Lower lobe of right lung (tissue), 2 donors: ENCODE measurements around the gene UBAP2L. TPM values are rescaled to one million over a fixed set of nuclear protein-coding genes. Genes with fewer than 3 reads are reported as not detected.

Experiments
- ATAC-seq, 2 donors: fragments of 200-7000 bp; cut with Tn5 transposase; one replicate each; pipeline ENCODE4 v1.9.1; 2020 to 2022; ENCODE audit warnings: mild to moderate bottlenecking in 2 of 2, moderate library complexity in 2 of 2
- DNase-seq: peaks from one replicate; pipeline ENCODE4 v3.0.0-alpha.2; 2020
- H3K27ac ChIP-seq: fragments of 200-600 bp; one replicate; pipeline ENCODE4 v1.8.0; 2022
- H3K27me3 ChIP-seq: fragments of 200-600 bp; one replicate; pipeline ENCODE4 v1.8.0; 2022; ENCODE audit warnings: low read depth
- H3K36me3 ChIP-seq: fragments of 200-600 bp; one replicate; pipeline ENCODE4 v1.8.0; 2022; ENCODE audit warnings: mild to moderate bottlenecking
- H3K4me1 ChIP-seq: fragments of 200-600 bp; one replicate; pipeline ENCODE4 v1.8.0; 2022
- H3K4me3 ChIP-seq: fragments of 200-600 bp; one replicate; pipeline ENCODE4 v1.8.0; 2022; ENCODE audit warnings: mild to moderate bottlenecking
- H3K9me3 ChIP-seq: fragments of 200-600 bp; one replicate; pipeline ENCODE4 v1.8.0; 2022
- intact Hi-C: fragments of 100-400 bp; cut with DNase I; formaldehyde crosslinking; loops from one replicate; pipeline ENCODE4 v1.11.0; 2022
- total RNA-seq: library from RNA; stranded (reverse); fragmentation: NEBNext Ultra II Directional; extraction: Animal tissue kit (Norgen Biotek cat#: 25700); gene quantifications from one replicate; pipeline ENCODE4 v1.2.1, GENCODE V29; 2021
- TF ChIP-seq, protein P1 (sequence below): fragments of 200-600 bp; IDR thresholded peaks from one replicate; pipeline ENCODE4 v1.8.0; 2022; ENCODE audit warnings: antibody characterized with exemption, mild to moderate bottlenecking
- donor health status: DM: no; HTN: yes; CAD: no; lungs with severe emphysema.

Gene UBAP2L
- total RNA-seq, 1 donor from 2014 or later = 142 TPM

GRCh38 chr1:154207262-154207661 is 13.5 kb upstream of the UBAP2L start:
- no peak overlapping the region for H3K27ac ChIP-seq
- no peaks in the 10 kb centered on the region for H3K27me3 ChIP-seq
- TF ChIP-seq, protein P1, sequence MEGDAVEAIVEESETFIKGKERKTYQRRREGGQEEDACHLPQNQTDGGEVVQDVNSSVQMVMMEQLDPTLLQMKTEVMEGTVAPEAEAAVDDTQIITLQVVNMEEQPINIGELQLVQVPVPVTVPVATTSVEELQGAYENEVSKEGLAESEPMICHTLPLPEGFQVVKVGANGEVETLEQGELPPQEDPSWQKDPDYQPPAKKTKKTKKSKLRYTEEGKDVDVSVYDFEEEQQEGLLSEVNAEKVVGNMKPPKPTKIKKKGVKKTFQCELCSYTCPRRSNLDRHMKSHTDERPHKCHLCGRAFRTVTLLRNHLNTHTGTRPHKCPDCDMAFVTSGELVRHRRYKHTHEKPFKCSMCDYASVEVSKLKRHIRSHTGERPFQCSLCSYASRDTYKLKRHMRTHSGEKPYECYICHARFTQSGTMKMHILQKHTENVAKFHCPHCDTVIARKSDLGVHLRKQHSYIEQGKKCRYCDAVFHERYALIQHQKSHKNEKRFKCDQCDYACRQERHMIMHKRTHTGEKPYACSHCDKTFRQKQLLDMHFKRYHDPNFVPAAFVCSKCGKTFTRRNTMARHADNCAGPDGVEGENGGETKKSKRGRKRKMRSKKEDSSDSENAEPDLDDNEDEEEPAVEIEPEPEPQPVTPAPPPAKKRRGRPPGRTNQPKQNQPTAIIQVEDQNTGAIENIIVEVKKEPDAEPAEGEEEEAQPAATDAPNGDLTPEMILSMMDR = no peak
- ATAC-seq = peak; percentile 74
- no peaks in the 10 kb centered on the region for H3K9me3 ChIP-seq
- intact Hi-C loops = no loop called here
- DNase-seq = no peak
- H3K4me3 ChIP-seq = no peak overlapping the region
- no peaks in the 10 kb centered on the region for H3K4me1 ChIP-seq
- peaks cover 78% of the 10 kb centered on the region for H3K36me3 ChIP-seq

GRCh38 chr1:154208677-154209388 is 11.9 kb upstream of the UBAP2L start:
- TF ChIP-seq, protein P1 = no peak
- Histone ChIP-seq H3K27me3 (no peaks in the 10 kb centered on the region), H3K4me3 (no peak overlapping the region), H3K4me1 (no peaks in the 10 kb centered on the region), H3K36me3 (peaks cover 94% of the 10 kb centered on the region), H3K9me3 (no peaks in the 10 kb centered on the region), H3K27ac (no peak overlapping the region)
- intact Hi-C loops = no loop called here
- no peak for DNase-seq
- no peak for ATAC-seq

DNA sequence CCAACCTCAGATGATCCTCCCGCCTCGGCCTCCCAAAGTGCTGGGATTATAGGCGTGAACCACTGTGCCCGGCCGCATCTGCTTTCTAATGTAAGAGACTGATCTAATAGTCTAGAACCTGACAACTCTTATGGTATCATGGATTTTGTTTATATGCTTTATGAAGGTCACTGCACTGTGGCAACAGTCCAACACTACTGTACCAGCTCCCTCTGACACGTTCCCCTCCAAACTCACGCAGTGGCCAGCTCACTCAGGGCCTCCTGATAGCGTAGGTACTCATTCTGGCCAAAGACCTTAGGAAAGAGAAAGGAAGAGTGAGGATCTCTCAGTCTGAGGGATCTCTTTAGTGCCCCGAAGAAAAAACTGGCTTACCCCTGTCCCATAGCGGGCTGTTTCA is 8.7 kb upstream of the UBAP2L start:
- DNase-seq (no peak), ATAC-seq (no peak)
- TF ChIP-seq, protein P1 = no peak
- Histone ChIP-seq H3K9me3 (no peaks in the 10 kb centered on the region), H3K36me3 (peaks cover 92% of the 10 kb centered on the region), H3K4me3 (no peak overlapping the region), H3K4me1 (no peaks in the 10 kb centered on the region), H3K27me3 (no peaks in the 10 kb centered on the region), H3K27ac (no peak overlapping the region)
- intact Hi-C loops = no loop called here

DNA sequence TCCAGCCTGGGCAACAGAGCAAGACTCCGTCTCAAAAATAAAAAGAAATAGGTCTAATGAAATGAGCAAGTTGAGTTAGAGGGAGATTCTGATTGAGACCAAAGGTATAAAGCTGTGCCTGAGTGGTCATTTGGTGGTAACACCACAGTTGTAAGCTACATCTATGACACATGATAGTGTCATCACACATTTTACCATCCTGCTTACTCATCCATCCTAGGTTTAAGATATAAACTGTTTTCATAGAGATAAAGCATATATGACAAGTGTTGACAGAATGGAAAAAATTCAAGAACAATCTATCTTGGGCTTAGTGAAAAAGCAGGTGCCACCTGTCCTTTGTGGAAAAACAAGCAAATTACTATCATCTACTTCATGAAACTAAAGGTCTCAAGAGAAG is 7.5 kb upstream of the UBAP2L start:
- DNase-seq = no peak
- H3K4me1 ChIP-seq = peaks cover 11% of the 10 kb centered on the region
- TF ChIP-seq, protein P1 = no peak
- H3K4me3 ChIP-seq = no peak overlapping the region
- H3K27ac ChIP-seq = no peak overlapping the region
- peaks cover 92% of the 10 kb centered on the region for H3K36me3 ChIP-seq
- no peak for ATAC-seq
- intact Hi-C loops = no loop called here
- no peaks in the 10 kb centered on the region for H3K9me3 ChIP-seq
- H3K27me3 ChIP-seq = no peaks in the 10 kb centered on the region

GRCh38 chr1:154218545-154218944 is 2.2 kb upstream of the UBAP2L start:
- TF ChIP-seq, protein P1 = no peak
- DNase-seq = no peak
- Histone ChIP-seq H3K36me3 (peaks cover 48% of the 10 kb centered on the region), H3K4me1 (peaks cover 43% of the 10 kb centered on the region), H3K27me3 (no peaks in the 10 kb centered on the region), H3K4me3 (peak overlapping the region; percentile 77), H3K9me3 (no peaks in the 10 kb centered on the region), H3K27ac (no peak overlapping the region)
- ATAC-seq = no peak
- intact Hi-C loops = no loop called here
